ENCODE results near the gene EIF4G2. TPM values are rescaled to one million over a fixed set of nuclear protein-coding genes. Genes with fewer than 3 reads are reported as not detected.

Gene EIF4G2
- 814 TPM for polyA plus RNA-seq (2013, experiment 1 of 2)
- 829 TPM for polyA plus RNA-seq (2013, experiment 2 of 2)

DNA sequence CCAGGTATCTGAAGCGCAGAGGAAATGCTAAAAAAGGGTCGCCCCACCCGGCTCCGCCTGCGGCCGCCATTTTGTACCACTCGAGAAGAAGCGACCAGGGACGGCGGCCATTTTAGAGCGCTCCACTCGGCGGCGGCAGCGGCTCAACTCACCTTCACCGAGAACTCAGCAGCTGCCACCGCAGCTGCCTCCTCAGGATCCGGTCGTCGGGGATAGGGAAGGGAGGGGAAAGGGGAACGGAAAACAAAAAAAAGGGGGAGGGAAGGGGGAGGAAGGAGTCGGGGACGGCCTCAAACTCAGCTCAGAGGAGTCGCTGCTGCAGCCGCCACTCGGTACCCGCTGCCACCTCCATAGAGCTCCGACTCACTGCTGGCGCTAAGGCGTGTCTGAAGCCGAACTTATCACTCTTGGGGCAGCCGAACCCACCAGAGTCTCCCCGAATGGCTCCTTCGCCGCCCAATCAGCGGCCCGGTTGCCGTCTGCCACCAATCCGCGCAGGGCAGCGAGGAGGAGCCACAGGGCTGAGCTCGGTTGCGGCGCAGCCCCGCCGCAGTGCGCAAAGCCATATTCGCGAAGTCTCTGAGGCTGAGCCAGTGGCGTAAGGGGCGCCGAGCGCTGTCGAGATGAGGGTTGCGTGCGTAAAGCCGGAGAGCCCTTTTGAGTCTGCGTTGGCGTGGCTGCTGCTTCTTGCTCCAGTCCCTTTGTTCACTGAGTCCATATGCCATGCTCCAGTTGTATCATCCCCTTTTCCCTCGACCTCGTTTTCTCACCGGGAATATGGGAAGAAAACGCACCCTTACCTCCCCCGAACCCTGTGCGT is at the start of gene EIF4G2:
Gene EIF4G2, minus strand, starts transcription at position 374 of the 820 bp plus-strand sequence.
- WGBS: under 1% methylated on average over 65 of the region's 65 CpGs

DNA sequence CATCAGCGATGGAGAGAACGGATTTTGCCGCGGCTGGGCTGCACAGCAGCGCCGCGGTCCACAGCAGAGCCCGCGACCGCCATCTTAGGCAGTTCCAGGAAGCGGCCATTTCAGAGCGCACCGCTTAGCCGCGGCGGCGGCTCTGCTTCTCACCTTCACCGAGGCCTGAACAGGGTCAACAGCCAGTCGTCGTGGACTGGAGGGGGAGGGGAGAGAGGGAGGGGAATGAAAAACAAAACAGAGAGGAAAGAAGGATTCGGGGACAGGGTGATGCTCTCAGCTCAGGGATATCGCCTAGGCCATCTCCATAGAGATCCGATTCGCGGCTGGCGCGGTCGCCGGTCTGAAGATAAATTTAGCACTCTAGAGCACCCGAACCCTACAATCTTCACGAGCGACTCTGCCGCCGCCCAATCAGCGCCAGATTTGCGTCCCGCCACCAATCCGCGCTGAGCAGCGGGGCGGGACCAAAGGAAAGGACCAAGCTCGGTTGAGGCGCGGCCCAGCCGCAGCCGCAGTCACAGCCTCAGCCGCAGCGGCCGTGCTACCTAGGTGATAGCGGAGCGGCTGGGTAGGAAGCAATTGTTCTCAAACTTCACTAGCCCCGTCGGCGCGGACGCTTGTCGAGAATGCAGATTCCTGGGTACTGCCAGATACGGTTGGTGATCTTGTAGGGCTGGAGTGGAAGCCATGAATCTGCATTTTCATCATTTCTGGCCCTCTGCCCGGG is 49.1 kb upstream of the EIF4G2 start, which contains the start of gene ZBED5:
Gene ZBED5, minus strand, starts transcription at position 345 of the 730 bp plus-strand sequence. CDS start 3,108 bp downstream, outside the sequence.
- Histone ChIP-seq H3K4ac (ENCODE audit: low read depth in 1 of 2, low read length in 2 of 2) (peak within 1 kb of the TSS; percentile 94 to 96), H3K79me1 (replicated peaks; ENCODE audit: low read length, poor library complexity, severe bottlenecking) (peaks cover 9% of the 10 kb centered on the region)

More for the DNA sequence above, at the start of gene EIF4G2:
- peak within 1 kb of the TSS; percentile 98 for H2BK5ac ChIP-seq (ENCODE audit: low read depth, low read length, poor library complexity, severe bottlenecking)
- H3K4me2 ChIP-seq (ENCODE audit: low read length, poor library complexity, severe bottlenecking): peak within 1 kb of the TSS; percentile 94
- H3K4me1 ChIP-seq (ENCODE audit: control insufficient read depth, insufficient read depth, low read depth, low read length): peaks cover 8% of the 10 kb centered on the region
- peak within 1 kb of the TSS; percentile 98 to 100 for H3K14ac ChIP-seq (ENCODE audit: low read length in 2 of 2)
- peak within 1 kb of the TSS; percentile 96 to 100 for H3K4me3 ChIP-seq (ENCODE audit: insufficient read depth in 1 of 2, low read depth in 1 of 2, low read length in 2 of 2)
- no peaks in the 10 kb centered on the region for H3K9me3 ChIP-seq (ENCODE audit: control insufficient read depth, low read length)
- peak within 1 kb of the TSS; percentile 100 for H4K91ac ChIP-seq (ENCODE audit: low read length)
- peak within 1 kb of the TSS; percentile 52 to 100 for H3K23ac ChIP-seq (ENCODE audit: low read length in 2 of 2)
- peak within 1 kb of the TSS; percentile 53 for H2AFZ ChIP-seq (ENCODE audit: low read depth, low read length)
- H3K9ac ChIP-seq (ENCODE audit: low read length): peak within 1 kb of the TSS; percentile 99
- H4K8ac ChIP-seq (ENCODE audit: low read length): peak within 1 kb of the TSS; percentile 100
- H3K27me3 ChIP-seq (ENCODE audit: control insufficient read depth in 1 of 2, insufficient read depth in 1 of 2, low read length in 2 of 2): no peaks in the 10 kb centered on the region
- H2BK15ac ChIP-seq (ENCODE audit: low read depth, poor library complexity, severe bottlenecking): peak within 1 kb of the TSS; percentile 86
- H2BK12ac ChIP-seq (ENCODE audit: low read length in 2 of 2): peak within 1 kb of the TSS in 1 of 2 experiments; percentile 87
- peak within 1 kb of the TSS; percentile 100 for H3K4ac ChIP-seq (ENCODE audit: low read depth in 1 of 2, low read length in 2 of 2)
- peak within 1 kb of the TSS; percentile 97 for H2BK120ac ChIP-seq (ENCODE audit: low read depth, low read length)
- no peaks in the 10 kb centered on the region for H3K79me1 ChIP-seq (replicated peaks; ENCODE audit: low read length, poor library complexity, severe bottlenecking)
- peak within 1 kb of the TSS; percentile 100 for H3K18ac ChIP-seq (ENCODE audit: low read depth in 1 of 2, low read length in 2 of 2)
- H3K27ac ChIP-seq (ENCODE audit: low read length, poor library complexity, severe bottlenecking): peak within 1 kb of the TSS; percentile 97
- H2AK5ac ChIP-seq (ENCODE audit: low read length, severe bottlenecking): peak within 1 kb of the TSS; percentile 100
- peak; percentile 99 for DNase-seq
- peaks cover 17 to 38% of the 10 kb centered on the region in 2 experiments for H3K36me3 ChIP-seq (ENCODE audit: control insufficient read depth in 1 of 2, insufficient read depth in 2 of 2, low read depth in 1 of 2, low read length in 2 of 2)

DNA sequence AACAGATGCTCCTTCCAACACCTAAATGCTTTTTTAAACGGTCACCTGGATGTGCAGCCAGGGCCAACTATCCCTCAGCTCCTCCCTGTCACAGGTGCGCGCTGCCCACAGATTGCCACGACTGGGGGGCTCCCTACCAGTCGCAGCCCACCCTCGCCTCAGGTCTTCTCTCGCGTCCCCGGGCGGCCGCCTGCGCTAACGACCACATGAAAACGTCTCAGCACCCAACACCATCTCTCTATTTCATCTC is 48.7 kb upstream of the EIF4G2 start:
- no peak for DNase-seq
- H3K23ac ChIP-seq (ENCODE audit: low read length in 2 of 2): peak overlapping the region in 1 of 2 experiments; percentile 20

More for the DNA sequence above, 49.1 kb upstream of the EIF4G2 start, which contains the start of gene ZBED5:
- H3K36me3 ChIP-seq (ENCODE audit: control insufficient read depth in 1 of 2, insufficient read depth in 2 of 2, low read depth in 1 of 2, low read length in 2 of 2): peaks cover 0 to 32% of the 10 kb centered on the region in 2 experiments
- peak within 1 kb of the TSS; percentile 89 to 98 for H3K4me3 ChIP-seq (ENCODE audit: insufficient read depth in 1 of 2, low read depth in 1 of 2, low read length in 2 of 2)
- peak within 1 kb of the TSS; percentile 77 for H2BK120ac ChIP-seq (ENCODE audit: low read depth, low read length)
- peak within 1 kb of the TSS; percentile 96 for H4K8ac ChIP-seq (ENCODE audit: low read length)
- H3K9me3 ChIP-seq (ENCODE audit: control insufficient read depth, low read length): no peaks in the 10 kb centered on the region
- no peaks in the 10 kb centered on the region for H3K27me3 ChIP-seq (ENCODE audit: control insufficient read depth in 1 of 2, insufficient read depth in 1 of 2, low read length in 2 of 2)
- peak within 1 kb of the TSS; percentile 96 for H4K91ac ChIP-seq (ENCODE audit: low read length)
- H2AK5ac ChIP-seq (ENCODE audit: low read length, severe bottlenecking): peak within 1 kb of the TSS; percentile 62
- H3K23ac ChIP-seq (ENCODE audit: low read length in 2 of 2): peak within 1 kb of the TSS; percentile 29 to 90
- peak within 1 kb of the TSS; percentile 44 to 89 for H3K14ac ChIP-seq (ENCODE audit: low read length in 2 of 2)
- H3K9ac ChIP-seq (ENCODE audit: low read length): peak within 1 kb of the TSS; percentile 99
- H3K27ac ChIP-seq (ENCODE audit: low read length, poor library complexity, severe bottlenecking): peak within 1 kb of the TSS; percentile 97
- peak within 1 kb of the TSS; percentile 26 for H2BK15ac ChIP-seq (ENCODE audit: low read depth, poor library complexity, severe bottlenecking)
- WGBS: under 1% methylated on average over 58 of the region's 59 CpGs
- H2AFZ ChIP-seq (ENCODE audit: low read depth, low read length): peak within 1 kb of the TSS; percentile 3
- peak within 1 kb of the TSS; percentile 74 for H3K4me2 ChIP-seq (ENCODE audit: low read length, poor library complexity, severe bottlenecking)
- H3K18ac ChIP-seq (ENCODE audit: low read depth in 1 of 2, low read length in 2 of 2): peak within 1 kb of the TSS; percentile 95 to 99
- H2BK12ac ChIP-seq (ENCODE audit: low read length in 2 of 2): peak within 1 kb of the TSS in 1 of 2 experiments; percentile 65
- peak within 1 kb of the TSS; percentile 74 for H2BK5ac ChIP-seq (ENCODE audit: low read depth, low read length, poor library complexity, severe bottlenecking)
- H3K4me1 ChIP-seq (ENCODE audit: control insufficient read depth, insufficient read depth, low read depth, low read length): no peaks in the 10 kb centered on the region
- peak; percentile 98 for DNase-seq

More for the DNA sequence above, 48.7 kb upstream of the EIF4G2 start:
- Histone ChIP-seq H2AK5ac (ENCODE audit: low read length, severe bottlenecking) (peak overlapping the region; percentile 38), H3K4me2 (ENCODE audit: low read length, poor library complexity, severe bottlenecking) (peak overlapping the region; percentile 74), H3K9me3 (ENCODE audit: control insufficient read depth, low read length) (no peaks in the 10 kb centered on the region), H3K4ac (ENCODE audit: low read depth in 1 of 2, low read length in 2 of 2) (peak overlapping the region; percentile 64 to 96), H3K79me1 (replicated peaks; ENCODE audit: low read length, poor library complexity, severe bottlenecking) (peaks cover 10% of the 10 kb centered on the region), H4K91ac (ENCODE audit: low read length) (peak overlapping the region; percentile 90), H3K14ac (ENCODE audit: low read length in 2 of 2) (peak overlapping the region; percentile 44 to 88), H2BK120ac (ENCODE audit: low read depth, low read length) (peak overlapping the region; percentile 39), H3K18ac (ENCODE audit: low read depth in 1 of 2, low read length in 2 of 2) (peak overlapping the region; percentile 95 to 98), H4K8ac (ENCODE audit: low read length) (peak overlapping the region; percentile 95), H2BK12ac (ENCODE audit: low read length in 2 of 2) (peak overlapping the region in 1 of 2 experiments; percentile 65), H3K9ac (ENCODE audit: low read length) (peak overlapping the region; percentile 99), H3K36me3 (ENCODE audit: control insufficient read depth in 1 of 2, insufficient read depth in 2 of 2, low read depth in 1 of 2, low read length in 2 of 2) (peaks cover 0 to 37% of the 10 kb centered on the region in 2 experiments), H2BK15ac (ENCODE audit: low read depth, poor library complexity, severe bottlenecking) (peak overlapping the region; percentile 26), H3K4me3 (ENCODE audit: insufficient read depth in 1 of 2, low read depth in 1 of 2, low read length in 2 of 2) (peak overlapping the region; percentile 89 to 98), H2AFZ (ENCODE audit: low read depth, low read length) (no peak overlapping the region), H3K27ac (ENCODE audit: low read length, poor library complexity, severe bottlenecking) (peak overlapping the region; percentile 97), H3K4me1 (ENCODE audit: control insufficient read depth, insufficient read depth, low read depth, low read length) (no peaks in the 10 kb centered on the region), H3K27me3 (ENCODE audit: control insufficient read depth in 1 of 2, insufficient read depth in 1 of 2, low read length in 2 of 2) (no peaks in the 10 kb centered on the region), H2BK5ac (ENCODE audit: low read depth, low read length, poor library complexity, severe bottlenecking) (peak overlapping the region; percentile 73)
- 0% methylated on average over 13 of the region's 14 CpGs for WGBS
